Measurements from ENCODE around the gene SIGLEC1. TPM values are rescaled to one million over a fixed set of nuclear protein-coding genes. Genes with fewer than 3 reads are reported as not detected.

Gene SIGLEC1
- total and polyA plus RNA-seq, 2 experiments from 2014 or later, result not detected

DNA sequence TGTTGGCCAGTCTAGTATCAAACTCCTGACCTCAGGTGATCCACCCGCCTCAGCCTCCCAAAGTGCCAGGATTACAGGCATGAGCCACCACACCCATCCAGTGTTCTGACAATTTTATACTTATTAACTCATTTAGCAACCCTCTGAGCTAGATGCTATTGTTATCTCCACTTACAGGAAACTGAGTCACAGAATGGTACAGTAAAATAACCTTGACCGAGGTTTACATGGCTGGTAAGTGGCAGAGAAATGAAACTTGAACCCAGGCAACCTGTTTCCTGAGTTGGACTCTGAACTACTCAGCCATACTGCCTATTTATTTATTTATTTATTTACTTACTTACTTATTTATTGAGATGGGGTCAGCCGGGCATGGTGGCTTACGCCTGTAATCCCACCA lies 6.6 kb upstream of the SIGLEC1 start (continued):
- TF ChIP-seq ZNF462 (CRISPR knock-in tag; IDR thresholded peaks at IDR 0.05), result no peak

GRCh38 chr20:3716195-3716834 lies 3.9 kb upstream of the SIGLEC1 start:
- Histone ChIP-seq H3K27me3 (ENCODE audit: insufficient read depth) (no peaks in the 10 kb centered on the region), H3K9me2 (ENCODE audit: insufficient read depth) (no peaks in the 10 kb centered on the region), H2AFZ (no peak overlapping the region), H3F3A (replicated peaks; ENCODE audit: low read depth) (no peaks in the 10 kb centered on the region), H4K20me1 (replicated peaks; ENCODE audit: insufficient read depth) (no peaks in the 10 kb centered on the region), H3K36me3 (ENCODE audit: insufficient read depth) (no peaks in the 10 kb centered on the region), H3K79me2 (replicated peaks; ENCODE audit: insufficient read depth) (no peaks in the 10 kb centered on the region), H3K4me2 (no peak overlapping the region), H3K27ac (ENCODE audit: low read depth) (no peak overlapping the region), H3K4me1 (ENCODE audit: insufficient read depth) (no peaks in the 10 kb centered on the region), H3K4me3 (no peak overlapping the region)
- DNase-seq (ENCODE audit: low spot score) (peak; percentile 84), ATAC-seq (peak; percentile 99)
- Mint-ChIP-seq H3K9me3 (no peaks in the 10 kb centered on the region), H3K4me3 (no peak overlapping the region; the same call in 2 of the 3 replicates), H3K4me1 (peaks cover 6% of the 10 kb centered on the region; the same call in 2 of the 3 replicates), H3K27ac (no peak overlapping the region), H3K27me3 (ENCODE audit: insufficient read depth, low read depth, poor library complexity) (peaks cover 7% of the 10 kb centered on the region), H3K36me3 (ENCODE audit: low read depth) (no peaks in the 10 kb centered on the region)
- peak; percentile 83 to 97 for TF ChIP-seq CTCF (conservative IDR thresholded peaks at IDR 0.05; ENCODE audit: low read depth in 2 of 2)
- no peak for TF ChIP-seq NANOG (IDR thresholded peaks at IDR 0.05; ENCODE audit: borderline replicate concordance)
- TF ChIP-seq, protein P1, sequence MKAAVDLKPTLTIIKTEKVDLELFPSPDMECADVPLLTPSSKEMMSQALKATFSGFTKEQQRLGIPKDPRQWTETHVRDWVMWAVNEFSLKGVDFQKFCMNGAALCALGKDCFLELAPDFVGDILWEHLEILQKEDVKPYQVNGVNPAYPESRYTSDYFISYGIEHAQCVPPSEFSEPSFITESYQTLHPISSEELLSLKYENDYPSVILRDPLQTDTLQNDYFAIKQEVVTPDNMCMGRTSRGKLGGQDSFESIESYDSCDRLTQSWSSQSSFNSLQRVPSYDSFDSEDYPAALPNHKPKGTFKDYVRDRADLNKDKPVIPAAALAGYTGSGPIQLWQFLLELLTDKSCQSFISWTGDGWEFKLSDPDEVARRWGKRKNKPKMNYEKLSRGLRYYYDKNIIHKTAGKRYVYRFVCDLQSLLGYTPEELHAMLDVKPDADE (IDR thresholded peaks at IDR 0.05), result no peak
- TF ChIP-seq EZH2 (IDR thresholded peaks at IDR 0.05; ENCODE audit: low read depth, unreplicated experiment), result no peak
